ENCODE measurements around the gene TMEM150A.

GRCh38 chr2:85566265-85566664 is 36.2 kb downstream of the TMEM150A start:
- TF ChIP-seq POLR2A (IDR thresholded peaks at IDR 0.05) (no peak), CTCF (IDR thresholded peaks at IDR 0.05) (no peak)

All from testis (tissue), 2 donors.